HEK293 (cell line): ENCODE data around the gene APOC1.

ENCODE experiments used
- CTCF ChIA-PET: fragments of 350-600 bp; formaldehyde crosslinking; extraction: SDS; loops from one replicate; lab custom pipeline; 2021; ENCODE audit warnings: antibody characterized with exemption; lab: Yijun Ruan, JAX
- POLR2A ChIA-PET: fragments of 300-600 bp; formaldehyde crosslinking; extraction: SDS; loops from one replicate; lab custom pipeline; 2020; ENCODE audit warnings: antibody characterized with exemption, inconsistent platforms; lab: Yijun Ruan, JAX
- H3K27ac ChIP-seq: fragments of 200-500 bp; sonication (Bioruptor generic); 2 replicates; pipeline ENCODE4 v1.5.1; 2014; ENCODE audit warnings: low read depth, low read length, control low read depth, inconsistent platforms; ENCODE audit errors: extremely low read depth
- H3K36me3 ChIP-seq, 2 experiments: fragments of 200-500 bp in 1 of 2; sonication (Bioruptor generic) in 1 of 2; 1 replicate in 1 of 2; 2 replicates in 1 of 2; pipeline ENCODE4 v1.5.1; 2014 to 2017; ENCODE audit warnings: inconsistent platforms in 2 of 2, low read length in 2 of 2; ENCODE audit not compliant: control insufficient read depth in 2 of 2, insufficient read depth in 1 of 2
- H3K4me1 ChIP-seq: fragments of 200-500 bp; sonication (Bioruptor generic); 2 replicates; pipeline ENCODE4 v1.5.1; 2014; ENCODE audit warnings: mild to moderate bottlenecking, low read length, inconsistent platforms; ENCODE audit not compliant: control insufficient read depth, insufficient read depth
- H3K4me3 ChIP-seq: 2 replicates; pipeline ENCODE4 v1.5.1; 2011; ENCODE audit warnings: low read depth, mild to moderate bottlenecking, control low read depth, low read length, moderate library complexity
- H3K9me3 ChIP-seq: fragments of 200-500 bp; sonication (Bioruptor generic); 2 replicates; pipeline ENCODE4 v1.5.1; 2014; ENCODE audit warnings: low read depth, low read length, inconsistent platforms; ENCODE audit not compliant: control insufficient read depth, insufficient read depth
- BCL11A ChIP-seq: fragments of 450-650 bp; formaldehyde crosslinking; IDR thresholded peaks from 2 replicates; pipeline ENCODE4 v1.5.1; 2016; ENCODE audit warnings: low read depth, missing biosample characterization, missing genetic modification characterization
- EGR2 ChIP-seq: fragments of 450-650 bp; formaldehyde crosslinking; IDR thresholded peaks from 2 replicates; pipeline ENCODE4 v1.5.1; 2016; ENCODE audit warnings: low read depth, missing biosample characterization, missing genetic modification characterization
- GFI1B ChIP-seq: fragments of 450-650 bp; formaldehyde crosslinking; IDR thresholded peaks from 2 replicates; pipeline ENCODE4 v1.5.1; 2016; ENCODE audit warnings: missing biosample characterization, missing genetic modification characterization
- GLIS1 ChIP-seq: fragments of 450-650 bp; formaldehyde crosslinking; IDR thresholded peaks from 2 replicates; pipeline ENCODE4 v1.5.1; 2016; ENCODE audit warnings: missing biosample characterization, missing genetic modification characterization
- KLF1 ChIP-seq: fragments of 450-650 bp; formaldehyde crosslinking; IDR thresholded peaks from 2 replicates; pipeline ENCODE4 v1.5.1; 2016; ENCODE audit warnings: missing biosample characterization, missing genetic modification characterization
- KLF7 ChIP-seq: fragments of 450-650 bp; formaldehyde crosslinking; IDR thresholded peaks from 2 replicates; pipeline ENCODE4 v1.5.1; 2016; ENCODE audit warnings: missing biosample characterization, missing genetic modification characterization, borderline replicate concordance
- MEIS1 ChIP-seq: sonication (generic); formaldehyde crosslinking; IDR thresholded peaks from 2 replicates; pipeline ENCODE4 v1.8.1; 2022; ENCODE audit warnings: missing genetic modification reagents, mild to moderate bottlenecking, borderline replicate concordance
- ZBTB1 ChIP-seq: fragments of 450-650 bp; formaldehyde crosslinking; IDR thresholded peaks from 2 replicates; pipeline ENCODE4 v1.5.1; 2016; ENCODE audit warnings: missing biosample characterization, missing genetic modification characterization
- ZBTB48 ChIP-seq: fragments of 450-650 bp; formaldehyde crosslinking; IDR thresholded peaks from 2 replicates; pipeline ENCODE4 v1.5.1; 2016; ENCODE audit warnings: missing biosample characterization, missing genetic modification characterization
- ZNF114 ChIP-seq: fragments of 450-650 bp; formaldehyde crosslinking; IDR thresholded peaks from 2 replicates; pipeline ENCODE4 v1.5.0; 2017; ENCODE audit warnings: missing biosample characterization, missing genetic modification characterization
- ZNF155 ChIP-seq: fragments of 450-650 bp; formaldehyde crosslinking; IDR thresholded peaks from 2 replicates; pipeline ENCODE4 v1.5.1; 2016; ENCODE audit warnings: missing biosample characterization, missing genetic modification characterization
- ZNF280D ChIP-seq: fragments of 450-650 bp; formaldehyde crosslinking; IDR thresholded peaks from 2 replicates; pipeline ENCODE4 v1.5.1; 2016; ENCODE audit warnings: missing biosample characterization, missing genetic modification characterization
- ZNF292 ChIP-seq: fragments of 450-650 bp; formaldehyde crosslinking; IDR thresholded peaks from 2 replicates; pipeline ENCODE4 v1.5.1; 2016; ENCODE audit warnings: low read depth, missing biosample characterization, missing genetic modification characterization, borderline replicate concordance
- ZNF362 ChIP-seq: fragments of 450-650 bp; formaldehyde crosslinking; IDR thresholded peaks from 2 replicates; pipeline ENCODE4 v1.5.1; 2016; ENCODE audit warnings: missing biosample characterization, missing genetic modification characterization
- ZNF513 ChIP-seq: fragments of 450-650 bp; IDR thresholded peaks from 2 replicates; pipeline ENCODE4 v1.5.1; 2018; ENCODE audit warnings: missing biosample characterization, missing genetic modification characterization
- ZNF530 ChIP-seq: fragments of 450-650 bp; formaldehyde crosslinking; IDR thresholded peaks from 2 replicates; pipeline ENCODE4 v1.5.1; 2016; ENCODE audit warnings: low read depth, missing biosample characterization, missing genetic modification characterization
- ZNF571 ChIP-seq: fragments of 450-650 bp; formaldehyde crosslinking; IDR thresholded peaks from 2 replicates; pipeline ENCODE4 v1.5.0; 2017; ENCODE audit warnings: missing biosample characterization, missing genetic modification characterization
- ZNF610 ChIP-seq: fragments of 450-650 bp; formaldehyde crosslinking; IDR thresholded peaks from 2 replicates; pipeline ENCODE4 v1.5.1; 2016; ENCODE audit warnings: missing biosample characterization, missing genetic modification characterization, borderline replicate concordance
- ZNF645 ChIP-seq: fragments of 450-650 bp; formaldehyde crosslinking; IDR thresholded peaks from 2 replicates; pipeline ENCODE4; 2016; ENCODE audit warnings: missing biosample characterization, missing genetic modification characterization
- ZNF654 ChIP-seq: fragments of 450-650 bp; formaldehyde crosslinking; IDR thresholded peaks from 2 replicates; pipeline ENCODE4 v1.5.1; 2016; ENCODE audit warnings: low read depth, missing biosample characterization, missing genetic modification characterization
- ZNF677 ChIP-seq: fragments of 450-650 bp; IDR thresholded peaks from 2 replicates; pipeline ENCODE4 v1.5.0; 2018; ENCODE audit warnings: missing biosample characterization, mild to moderate bottlenecking, missing genetic modification characterization, moderate library complexity
- ZSCAN18 ChIP-seq: fragments of 450-650 bp; formaldehyde crosslinking; IDR thresholded peaks from 2 replicates; pipeline ENCODE4 v1.5.1; 2016; ENCODE audit warnings: missing biosample characterization, missing genetic modification characterization
- ZSCAN30 ChIP-seq: fragments of 450-650 bp; IDR thresholded peaks from 2 replicates; pipeline ENCODE4 v1.5.1; 2018; ENCODE audit warnings: missing biosample characterization, mild to moderate bottlenecking, missing genetic modification characterization, moderate library complexity

APOC1 gene

GRCh38 chr19:44867578-44867977 lies 46.8 kb upstream of the APOC1 start:
- Histone ChIP-seq H3K27ac (no peak overlapping the region), H3K9me3 (no peaks in the 10 kb centered on the region), H3K36me3 (peaks cover 36 to 63% of the 10 kb centered on the region in 2 experiments), H3K4me3 (no peak overlapping the region), H3K4me1 (no peaks in the 10 kb centered on the region)
- ChIA-PET POLR2A (interaction anchor here (1.1 kb wide), 1 partner anchor 13 kb away, joined by 5 read pairs; no protein-coding TSS in a partner anchor), CTCF (interaction anchor here (0.6 to 1.2 kb wide), 3 partner anchors 17 to 1132 kb away, joined by 3 to 6 read pairs (median 4); partner anchors contain the start of gene APOE)
- TF ChIP-seq ZBTB1, result no peak
- TF ChIP-seq ZNF155, result no peak
- TF ChIP-seq ZNF362 (tag by site-specific recombination), result no peak
- TF ChIP-seq ZSCAN30 (tag by site-specific recombination), result no peak
- no peak for TF ChIP-seq ZNF513 (tag by site-specific recombination)
- no peak for TF ChIP-seq ZNF530 (tag by site-specific recombination)
- TF ChIP-seq ZNF610 (tag by site-specific recombination), result no peak

GRCh38 chr19:44869733-44870470 lies 44.5 kb upstream of the APOC1 start:
- ChIA-PET POLR2A (interaction anchor here (0.6 kb wide), 1 partner anchor 222 kb away, joined by 4 read pairs; no protein-coding TSS in a partner anchor), CTCF (interaction anchor here (0.6 to 0.8 kb wide), 2 partner anchors 108 to 184 kb away, joined by 3 to 4 read pairs; no protein-coding TSS in a partner anchor)
- no peaks in the 10 kb centered on the region for H3K9me3 ChIP-seq
- H3K4me1 ChIP-seq, result no peaks in the 10 kb centered on the region
- H3K27ac ChIP-seq, result no peak overlapping the region
- H3K36me3 ChIP-seq, result peaks cover 53 to 81% of the 10 kb centered on the region in 2 experiments
- H3K4me3 ChIP-seq, result no peak overlapping the region
- TF ChIP-seq EGR2 (tag by site-specific recombination) (peak; percentile 35; the same call in 1 of the 2 replicates), KLF1 (tag by site-specific recombination) (peak; percentile 79), MEIS1 (no peak), ZSCAN18 (no peak), GLIS1 (tag by site-specific recombination) (peak; percentile 38; the same call in 1 of the 2 replicates)

GRCh38 chr19:44871809-44872208 lies 42.6 kb upstream of the APOC1 start:
- H3K36me3 ChIP-seq, result peaks cover 57 to 82% of the 10 kb centered on the region in 2 experiments
- no peaks in the 10 kb centered on the region for H3K9me3 ChIP-seq
- no peak overlapping the region for H3K4me3 ChIP-seq
- no peaks in the 10 kb centered on the region for H3K4me1 ChIP-seq
- CTCF ChIA-PET, result interaction anchor here (0.5 to 0.8 kb wide), 2 partner anchors 24 to 48 kb away, joined by 3 to 4 read pairs; no protein-coding TSS in a partner anchor
- no peak overlapping the region for H3K27ac ChIP-seq
- POLR2A ChIA-PET, result interaction anchor here (0.6 kb wide), 1 partner anchor 26 kb away, joined by 7 read pairs; no protein-coding TSS in a partner anchor
- no peak for TF ChIP-seq GFI1B (tag by site-specific recombination)
- TF ChIP-seq ZNF571 (tag by site-specific recombination), result no peak
- TF ChIP-seq ZNF280D (tag by site-specific recombination), result no peak
- no peak for TF ChIP-seq ZNF645
- no peak for TF ChIP-seq ZNF292 (tag by site-specific recombination)
- no peak for TF ChIP-seq KLF7 (tag by site-specific recombination)
- TF ChIP-seq ZNF114 (tag by site-specific recombination), result no peak
- no peak for TF ChIP-seq ZNF654 (tag by site-specific recombination)
- TF ChIP-seq ZNF677 (tag by site-specific recombination), result no peak
- TF ChIP-seq ZBTB48 (tag by site-specific recombination), result no peak
- TF ChIP-seq BCL11A (tag by site-specific recombination), result no peak
